HG03469 (cell line): ENCODE results near the gene OBI1.

Experiments
- ATAC-seq: cut with Tn5 transposase; IDR thresholded peaks from one replicate; pipeline ENCODE4 v1.9.1; 2021; ENCODE audit warnings: mild to moderate bottlenecking, moderate library complexity, moderate number of reproducible peaks; ENCODE audit not compliant: unreplicated experiment

OBI1 gene

GRCh38 chr13:78604782-78605611 is 54.0 kb downstream of the OBI1 start:
- ATAC-seq: no peak

GRCh38 chr13:78603240-78603957 is 55.6 kb downstream of the OBI1 start, which contains the start of gene POU4F1:
Gene POU4F1, minus strand, starts transcription at chr13:78603552. Its CDS starts 226 bp downstream, at chr13:78603326.
- peak; percentile 77 for ATAC-seq

- no peak for ATAC-seq
These were observed 56.3 kb downstream of the OBI1 start for GRCh38 chr13:78602561-78603239.

GRCh38 chr13:78601874-78602560 is 56.9 kb downstream of the OBI1 start:
- ATAC-seq: no peak

DNA sequence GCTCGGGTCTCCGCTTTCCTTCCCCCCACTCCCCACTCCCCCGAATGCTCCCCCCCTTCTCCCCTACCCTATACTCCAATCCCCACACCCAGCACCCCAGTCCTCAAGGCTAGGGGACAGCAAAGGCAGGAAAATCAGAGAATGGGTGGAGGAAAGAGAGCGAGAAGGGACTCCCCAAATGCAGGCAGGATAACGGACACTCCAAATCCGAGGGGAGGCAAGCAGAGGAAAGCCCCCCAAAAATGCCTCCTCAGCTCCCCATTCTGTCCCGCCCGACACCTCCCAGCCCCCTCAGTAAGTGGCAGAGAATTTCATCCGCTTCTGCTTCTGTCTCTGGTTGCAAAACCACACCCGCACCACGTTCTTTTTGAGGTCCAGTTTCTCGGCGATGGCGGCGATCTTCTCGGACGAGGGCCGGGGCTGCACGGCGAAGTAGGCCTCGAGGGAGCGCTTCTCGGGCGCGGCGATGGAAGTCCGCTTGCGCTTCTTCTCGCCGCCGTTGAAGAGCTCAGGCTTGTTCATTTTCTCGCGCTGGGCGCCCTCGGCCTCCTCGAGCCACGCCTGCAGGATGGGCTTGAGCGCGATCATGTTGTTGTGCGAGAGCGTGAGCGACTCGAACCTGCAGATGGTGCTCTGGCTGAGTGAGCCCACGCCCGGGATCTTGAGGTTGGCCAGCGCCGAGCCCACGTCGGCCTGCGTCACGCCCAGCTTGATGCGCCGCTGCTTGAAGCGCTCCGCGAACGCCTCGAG is 57.7 kb downstream of the OBI1 start:
- ATAC-seq: no peak

GRCh38 chr13:78600280-78600883 is 58.6 kb downstream of the OBI1 start:
- no peak for ATAC-seq

DNA sequence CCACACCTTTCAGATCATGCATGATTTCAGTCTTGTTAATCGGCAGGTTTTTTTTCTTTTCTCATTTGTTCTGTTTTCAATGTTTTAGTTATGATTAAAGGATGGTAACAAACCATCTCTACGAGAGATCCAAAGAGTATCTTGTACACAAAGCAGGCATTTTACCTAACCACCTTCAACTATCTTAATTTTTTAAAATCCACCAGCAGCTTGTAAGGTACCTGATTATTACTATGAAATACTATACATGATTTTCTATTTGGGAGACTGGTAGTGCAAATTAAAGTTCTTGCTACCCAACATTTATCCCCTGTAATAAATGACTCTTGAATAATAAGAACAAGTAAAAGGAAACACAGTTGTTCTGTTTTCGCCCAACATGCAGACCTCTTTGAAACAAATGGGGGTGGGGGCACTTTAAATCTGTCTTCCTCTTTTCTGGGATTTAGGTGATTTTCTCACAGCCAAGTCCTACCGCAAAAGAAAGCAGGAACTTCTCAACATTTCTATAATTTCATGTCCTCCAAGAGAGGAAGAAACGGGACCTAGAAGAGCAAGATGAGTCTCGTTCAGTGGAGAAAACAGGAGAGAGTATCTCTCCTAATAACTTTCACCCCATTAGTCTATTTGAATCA is 59.2 kb downstream of the OBI1 start:
- no peak for ATAC-seq

DNA sequence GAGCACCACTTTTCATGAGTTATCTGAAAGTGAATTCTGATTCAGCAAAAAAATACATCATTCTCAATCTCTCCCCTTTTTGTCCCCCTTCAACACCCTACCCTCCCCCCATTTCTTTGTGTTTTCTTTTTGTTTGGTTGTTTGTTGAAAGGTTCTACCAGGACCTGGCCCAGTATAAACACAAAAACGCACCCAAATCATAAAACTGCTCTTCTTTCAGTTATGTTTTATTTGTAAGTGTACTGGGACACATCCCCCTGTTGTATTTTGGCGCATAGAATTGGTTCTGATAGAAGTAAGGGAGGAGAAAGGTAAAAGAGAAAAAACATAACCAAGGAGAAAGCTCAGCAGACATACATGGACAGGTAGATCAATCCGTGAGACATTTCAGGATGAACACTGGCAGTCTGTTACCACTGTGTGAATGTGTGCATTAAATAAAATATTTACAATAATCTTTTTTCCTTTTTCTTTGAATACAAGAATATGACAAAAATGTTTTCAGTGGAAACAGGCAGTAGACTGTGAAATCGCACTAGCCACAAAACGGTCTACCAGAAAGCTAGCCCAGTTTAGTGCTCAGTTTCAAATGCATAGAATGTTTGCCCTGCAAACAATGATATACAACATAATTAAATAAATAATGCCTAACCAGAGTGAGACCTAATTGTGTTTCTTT is 59.9 kb downstream of the OBI1 start:
- no peak for ATAC-seq

- no peak for ATAC-seq
These were observed 60.7 kb downstream of the OBI1 start for GRCh38 chr13:78598116-78598781.

DNA sequence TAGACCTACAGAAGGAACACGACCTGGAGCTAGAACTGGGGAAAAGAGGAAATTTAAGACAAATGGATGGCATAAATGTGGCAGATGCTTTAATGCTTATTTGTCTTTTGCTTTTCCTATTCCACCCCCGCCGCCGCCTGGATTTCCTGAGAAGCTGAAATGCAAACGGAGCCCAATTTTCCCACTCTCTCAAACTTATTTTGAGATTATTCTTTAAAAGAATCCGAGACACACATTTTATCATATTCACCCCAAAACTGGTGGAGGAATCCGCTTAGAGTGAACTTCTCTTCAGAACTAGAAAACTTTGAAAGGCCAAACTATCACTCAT is 61.4 kb downstream of the OBI1 start:
- ATAC-seq: no peak

DNA sequence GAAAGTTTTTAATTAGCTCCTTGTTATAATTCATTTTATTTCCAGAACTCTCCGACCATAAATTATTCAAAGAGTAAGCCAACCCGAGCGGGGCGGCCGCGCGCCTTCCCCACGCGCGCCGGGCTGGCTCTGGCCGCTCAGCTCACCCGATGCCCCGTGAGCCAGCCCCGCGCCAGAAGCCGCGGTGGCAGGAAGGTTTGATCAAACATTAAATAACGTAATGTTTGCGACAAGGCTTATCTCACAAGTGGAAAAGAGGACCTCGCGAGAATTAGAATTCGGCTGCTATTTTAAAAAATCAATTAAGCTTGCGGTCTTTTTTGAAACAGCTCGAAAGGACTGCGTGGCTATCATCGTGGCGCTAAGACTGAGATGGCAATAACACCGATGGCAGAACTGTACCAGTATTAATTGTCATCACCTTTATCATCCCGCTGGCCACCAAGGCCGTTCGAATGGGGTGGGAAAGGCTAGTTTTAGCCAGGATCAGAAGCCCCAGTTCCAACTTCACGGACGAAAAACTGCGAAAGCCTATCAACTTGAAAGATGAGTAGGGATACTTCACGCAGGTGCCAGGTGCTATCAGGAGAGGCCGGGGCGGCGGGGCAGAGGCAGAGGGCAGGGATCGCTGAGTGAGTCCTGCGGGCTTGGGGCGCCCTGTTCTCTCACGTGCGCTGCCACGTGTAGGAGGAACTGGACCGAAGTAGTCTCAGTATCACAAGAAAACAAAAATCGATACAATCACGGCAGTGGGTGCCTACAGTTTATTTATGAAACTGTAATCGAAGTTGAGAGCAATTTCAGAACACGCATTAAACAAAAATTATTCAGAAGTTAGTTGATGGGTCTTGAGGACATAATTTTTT is 62.0 kb downstream of the OBI1 start:
- ATAC-seq: no peak

DNA sequence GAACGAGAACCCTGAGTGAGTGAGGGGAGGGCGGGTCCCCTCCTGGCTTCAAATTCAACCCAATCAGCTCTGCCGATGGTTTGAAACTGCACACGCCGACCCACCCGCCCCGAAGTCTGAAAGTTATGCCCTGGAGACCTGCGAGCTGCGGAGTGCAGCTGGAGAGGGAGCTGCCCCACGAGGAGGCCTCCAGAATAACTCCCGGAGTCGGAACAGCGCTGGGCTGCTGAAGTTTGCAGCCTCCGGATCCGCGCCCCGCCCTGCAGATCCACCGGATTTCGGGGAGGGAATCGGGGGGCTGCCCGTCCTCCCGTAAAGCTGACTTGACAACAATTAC is 62.6 kb downstream of the OBI1 start:
- ATAC-seq: no peak

DNA sequence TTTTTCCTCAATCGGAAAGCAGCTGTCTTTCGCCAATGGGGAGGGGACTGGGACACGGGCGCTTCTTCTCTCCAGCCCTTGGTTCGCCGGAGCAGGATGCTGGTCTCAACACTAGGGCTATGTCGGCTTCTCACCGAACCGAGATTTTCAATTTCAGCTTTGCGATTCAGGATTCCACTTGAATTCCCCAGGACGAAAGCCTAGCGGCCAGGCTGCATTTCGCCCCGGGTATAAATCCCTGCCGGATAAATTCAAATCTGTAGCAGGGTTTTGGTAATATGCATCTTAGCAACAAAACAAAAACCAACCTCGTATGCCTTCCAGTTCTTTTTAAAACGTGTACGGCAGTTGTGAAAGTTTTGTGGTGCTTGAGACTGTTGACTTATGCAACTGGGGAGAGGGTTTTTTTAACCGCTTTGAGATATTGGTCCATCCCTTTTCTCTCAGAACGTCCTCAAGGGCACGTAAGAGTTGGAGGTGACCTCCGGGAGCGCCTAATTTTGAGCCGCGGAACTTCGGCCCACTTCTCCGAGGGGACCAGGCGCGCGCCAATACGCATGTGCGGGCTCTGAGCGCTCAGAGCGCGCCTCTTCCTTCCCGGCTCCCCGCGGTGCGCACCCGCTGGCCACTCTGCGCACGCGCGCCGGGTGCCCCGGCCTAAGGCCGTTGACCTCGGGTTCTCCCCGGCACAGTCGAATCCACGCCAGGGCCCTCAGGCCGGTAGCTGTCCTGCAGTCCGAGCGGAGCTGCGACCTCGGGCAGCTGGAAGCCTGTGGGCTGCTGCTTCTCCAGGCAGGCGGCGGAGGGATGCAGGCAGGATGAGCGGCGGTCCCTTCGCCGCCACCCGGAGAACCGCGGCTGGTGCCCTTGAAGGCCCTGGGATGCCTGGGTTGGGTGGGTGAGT is 63.2 kb downstream of the OBI1 start:
- ATAC-seq: peak; percentile 68

DNA sequence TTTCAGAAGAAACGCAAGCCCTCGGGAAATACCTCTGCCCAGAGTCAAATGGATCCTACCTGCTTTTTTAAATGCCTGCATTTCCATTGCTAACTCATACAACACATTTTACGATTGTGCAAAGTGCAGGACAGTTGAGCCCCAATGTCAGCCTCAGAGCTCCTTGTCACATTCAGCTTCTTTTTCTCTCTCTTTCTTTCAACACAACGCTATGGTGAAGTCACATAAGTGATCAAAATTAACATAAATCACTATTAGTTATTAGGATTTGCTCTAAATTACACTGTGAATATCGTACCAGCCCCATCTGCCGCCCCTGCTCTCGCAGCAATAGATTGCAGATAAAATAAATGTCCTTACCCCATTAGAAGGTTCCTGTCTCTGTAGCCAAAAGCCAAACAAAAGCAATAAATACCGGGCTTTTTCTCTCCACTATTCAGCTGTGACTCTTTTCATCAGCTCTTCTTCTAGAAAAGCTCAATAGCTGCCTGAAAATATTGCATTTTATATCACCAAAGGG is 64.4 kb downstream of the OBI1 start:
- no peak for ATAC-seq

GRCh38 chr13:78593652-78594455 is 65.1 kb downstream of the OBI1 start:
- no peak for ATAC-seq

DNA sequence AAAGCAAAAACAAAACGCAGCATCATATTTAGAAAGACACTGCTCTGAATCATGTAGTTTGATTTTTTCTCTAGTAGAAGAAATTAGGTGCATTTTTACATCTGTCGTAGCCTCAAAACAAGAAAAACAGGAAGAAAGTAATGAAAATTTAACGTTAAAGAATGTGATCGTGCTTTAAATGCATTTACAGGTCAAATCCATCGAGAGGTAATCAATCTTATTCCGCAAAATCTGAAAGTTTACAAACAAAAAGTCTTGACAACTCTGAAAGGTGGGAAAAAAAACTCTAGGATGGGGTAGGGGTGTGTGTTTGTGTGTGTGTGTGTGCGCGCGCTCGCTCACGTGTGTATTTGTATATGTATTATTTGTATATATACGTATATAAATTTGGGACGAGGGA is 65.8 kb downstream of the OBI1 start:
- ATAC-seq: no peak
